Endothelial cell of umbilical vein (primary cell): ENCODE measurements around the gene IP6K3. TPM values are rescaled to one million over a fixed set of nuclear protein-coding genes. Genes with fewer than 3 reads are reported as not detected.

Experiments
- BruUV-seq: library from RNA; stranded (reverse); fragments of 400-500 nt; replicated peaks from 2 replicates; lab custom pipeline; 2021; lab: Mats Ljungman, UMichigan
- CTCF ChIA-PET: fragments of 300-600, 350-600 bp; sonication (Branson Sonifier 250); formaldehyde crosslinking; loops from one replicate; lab custom pipeline; 2021; ENCODE audit warnings: antibody characterized with exemption, inconsistent platforms; lab: Charles Lee
- POLR2A ChIA-PET: fragments of 300-600, 350-600 bp; sonication (Branson Sonifier 250); formaldehyde crosslinking; loops from one replicate; lab custom pipeline; 2021; ENCODE audit warnings: antibody characterized with exemption, inconsistent platforms; lab: Charles Lee
- DNase-seq: peaks from one replicate; pipeline ENCODE4 v3.0.0-alpha.2; 2011; ENCODE audit warnings: low read depth, low spot score
- FAIRE-seq: peaks from 2 replicates; lab custom pipeline; 2011; peaks lifted over from hg19 to GRCh38; lab: Jason Lieb, UNC
- H2AFZ ChIP-seq: 2 replicates; pipeline ENCODE4 v1.6.0; 2012; ENCODE audit warnings: low read depth, low read length, control low read depth, inconsistent platforms
- H3K27ac ChIP-seq: 2 replicates; pipeline ENCODE4 v1.5.1; 2011; ENCODE audit warnings: low read depth, mild to moderate bottlenecking, control low read depth, low read length, moderate library complexity; ENCODE audit not compliant: insufficient read depth
- H3K27me3 ChIP-seq, 2 experiments: 2 replicates each; pipeline versions ENCODE4 v1.6.0 to v1.6.1; 2011; ENCODE audit warnings: low read length in 2 of 2, mixed read lengths in 1 of 2; ENCODE audit not compliant: control insufficient read depth in 2 of 2, insufficient read depth in 2 of 2
- H3K36me3 ChIP-seq, 2 experiments: 2 replicates in 1 of 2; 3 replicates in 1 of 2; pipeline ENCODE4 v1.5.1; 2011; ENCODE audit warnings: low read length in 2 of 2, mild to moderate bottlenecking in 1 of 2, moderate library complexity in 1 of 2; ENCODE audit not compliant: control insufficient read depth in 2 of 2, insufficient read depth in 2 of 2; ENCODE audit errors: extremely low read depth in 1 of 2
- H3K4me1 ChIP-seq: 3 replicates; pipeline ENCODE4 v1.5.1; 2011; ENCODE audit warnings: mild to moderate bottlenecking, low read length; ENCODE audit not compliant: control insufficient read depth, insufficient read depth; ENCODE audit errors: extremely low read depth
- H3K4me2 ChIP-seq: 2 replicates; pipeline ENCODE4 v1.6.1; 2011; ENCODE audit warnings: low read length, control low read depth, mixed read lengths; ENCODE audit not compliant: insufficient read depth
- H3K4me3 ChIP-seq, 3 experiments: fragments of 200-600 bp in 1 of 3; sonication (generic), shearing (Covaris generic) in 1 of 3; replicated peaks in 1 of 3; 2 replicates each; pipeline ENCODE4 v1.5.1; 2011 to 2016; ENCODE audit warnings: control low read depth in 3 of 3, low read length in 3 of 3, mild to moderate bottlenecking in 2 of 3, inconsistent platforms in 1 of 3, low read depth in 1 of 3, moderate library complexity in 1 of 3; ENCODE audit not compliant: insufficient read depth in 1 of 3
- H3K79me2 ChIP-seq: 2 replicates; pipeline ENCODE4 v1.6.0; 2012; ENCODE audit warnings: low read length, inconsistent platforms; ENCODE audit not compliant: control insufficient read depth, insufficient read depth
- H3K9ac ChIP-seq: replicated peaks from 2 replicates; pipeline ENCODE3; 2011; ENCODE audit warnings: low read length, control low read depth; ENCODE audit not compliant: insufficient read depth; ENCODE audit errors: extremely low read depth
- H3K9me1 ChIP-seq: replicated peaks from 3 replicates; pipeline ENCODE4 v1.6.0; 2011; ENCODE audit warnings: mild to moderate bottlenecking, low read length; ENCODE audit not compliant: control insufficient read depth, insufficient read depth; ENCODE audit errors: extremely low read depth
- H3K9me3 ChIP-seq: replicated peaks from 2 replicates; pipeline ENCODE4 v1.5.1; 2012; ENCODE audit warnings: low read length, inconsistent platforms; ENCODE audit not compliant: control insufficient read depth, insufficient read depth
- H4K20me1 ChIP-seq: replicated peaks from 2 replicates; pipeline ENCODE3; 2011; ENCODE audit warnings: mild to moderate bottlenecking, low read length; ENCODE audit not compliant: control insufficient read depth, insufficient read depth; ENCODE audit errors: extremely low read depth
- CTCF ChIP-seq, 2 donors: IDR thresholded peaks; 1 replicate in 1 of 2; 2 replicates in 1 of 2; pipeline ENCODE4 v1.5.1; 2011; ENCODE audit warnings: low read length in 2 of 2, mild to moderate bottlenecking in 2 of 2, moderate library complexity in 2 of 2, control low read depth in 1 of 2, inconsistent platforms in 1 of 2, low read depth in 1 of 2; ENCODE audit not compliant: insufficient read depth in 1 of 2; ENCODE audit errors: extremely low read depth in 1 of 2
- EZH2 ChIP-seq: IDR thresholded peaks from 2 replicates; pipeline ENCODE4 v1.6.1; 2012; ENCODE audit warnings: borderline replicate concordance, low read depth, mild to moderate bottlenecking, moderate library complexity, low read length, inconsistent platforms; ENCODE audit not compliant: severe bottlenecking
- GATA2 ChIP-seq: IDR thresholded peaks from 2 replicates; pipeline ENCODE4 v1.7.0; 2011; ENCODE audit warnings: low read depth, mild to moderate bottlenecking, moderate library complexity, mixed read lengths, low read length; ENCODE audit not compliant: insufficient read length, insufficient read depth
- JUN ChIP-seq: IDR thresholded peaks from 2 replicates; pipeline ENCODE4 v1.6.1; 2011; ENCODE audit warnings: borderline replicate concordance, low read depth; ENCODE audit not compliant: insufficient read length, insufficient read depth
- MYC ChIP-seq: IDR thresholded peaks from one replicate; pipeline ENCODE4 v1.6.1; 2011; ENCODE audit warnings: mild to moderate bottlenecking, low read depth, low read length
- dilution Hi-C: fragments of 300-500 bp; cut with MboI; formaldehyde crosslinking; loops from one replicate; pipeline ENCODE4 v1.15.0; 2019; ENCODE audit warnings: low sequenced_read_pairs; ENCODE audit not compliant: extremely low pct_ligation_motif_present
- intact Hi-C: fragments of 100-400 bp; cut with micrococcal nuclease; formaldehyde crosslinking; loops from one replicate; pipeline ENCODE4 v1.10.0; 2022
- polyA plus RNA-seq, 4 experiments: library from polyadenylated mRNA; depleted of rRNA in 3 of 4; stranded (reverse) in 3 of 4; unstranded in 1 of 4; fragments of >200 nt; gene quantifications; 2 replicates each; pipeline versions ENCODE4 v1.2.1 to v1.2.3, GENCODE V29; 2011 to 2012; ENCODE audit warnings: missing spikeins in 1 of 4
- total RNA-seq: library from RNA; stranded (reverse); gene quantifications from 2 replicates; pipeline ENCODE4 v1.2.3, GENCODE V29; 2021

The IP6K3 gene
- total and polyA plus RNA-seq, 2 donors (not counting 3 experiments of a cell fraction or from before 2014, with no cell fraction given) = not detected

- DNase-seq (no peak), FAIRE-seq (no peak)
- H3K9me1 ChIP-seq = no peaks in the 10 kb centered on the region
- dilution Hi-C loops = no loop called here
- H3K36me3 ChIP-seq = peaks cover 0 to 3% of the 10 kb centered on the region in 2 experiments
- no peaks in the 10 kb centered on the region for H3K27me3 ChIP-seq
- CTCF ChIA-PET = no interaction called here
- H2AFZ ChIP-seq = no peak overlapping the region
- H3K4me2 ChIP-seq = no peak overlapping the region
- POLR2A ChIA-PET = no interaction called here
- peaks cover 65% of the 10 kb centered on the region for H3K4me1 ChIP-seq
- TF ChIP-seq EZH2 (no peak), CTCF (IDR thresholded peaks at IDR 0.05; ENCODE audit: extremely low read depth in 1 of 2, insufficient read depth in 1 of 2, low read depth in 1 of 2, low read length in 2 of 2) (no peak), MYC (no peak), GATA2 (no peak), JUN (no peak)
- H3K9ac ChIP-seq = no peak overlapping the region
- no TSS peak for BruUV-seq
- no peak overlapping the region for H3K4me3 ChIP-seq
- no peak overlapping the region for H3K27ac ChIP-seq
- no peaks in the 10 kb centered on the region for H3K9me3 ChIP-seq
- peaks cover 3% of the 10 kb centered on the region for H3K79me2 ChIP-seq
- H4K20me1 ChIP-seq = no peaks in the 10 kb centered on the region
- intact Hi-C loops = no loop called here
These were observed 48.2 kb downstream of the IP6K3 start for GRCh38 chr6:33698494-33698893.
